Measurements from ENCODE around the gene GOLPH3L. TPM values are rescaled to one million over a fixed set of nuclear protein-coding genes. Genes with fewer than 3 reads are reported as not detected.
A peak's percentile ranks its signal among the peaks of the same experiment; 100 is the strongest.
"Not testable (repeated sequence)": the region's sequence is repeated elsewhere in the genome, so short reads cannot be mapped to it uniquely, and the experiment has no call there.

GOLPH3L gene
- total and polyA plus RNA-seq, 3 experiments from 2014 or later = 18.1 to 23.1 (median 20.0) TPM

DNA sequence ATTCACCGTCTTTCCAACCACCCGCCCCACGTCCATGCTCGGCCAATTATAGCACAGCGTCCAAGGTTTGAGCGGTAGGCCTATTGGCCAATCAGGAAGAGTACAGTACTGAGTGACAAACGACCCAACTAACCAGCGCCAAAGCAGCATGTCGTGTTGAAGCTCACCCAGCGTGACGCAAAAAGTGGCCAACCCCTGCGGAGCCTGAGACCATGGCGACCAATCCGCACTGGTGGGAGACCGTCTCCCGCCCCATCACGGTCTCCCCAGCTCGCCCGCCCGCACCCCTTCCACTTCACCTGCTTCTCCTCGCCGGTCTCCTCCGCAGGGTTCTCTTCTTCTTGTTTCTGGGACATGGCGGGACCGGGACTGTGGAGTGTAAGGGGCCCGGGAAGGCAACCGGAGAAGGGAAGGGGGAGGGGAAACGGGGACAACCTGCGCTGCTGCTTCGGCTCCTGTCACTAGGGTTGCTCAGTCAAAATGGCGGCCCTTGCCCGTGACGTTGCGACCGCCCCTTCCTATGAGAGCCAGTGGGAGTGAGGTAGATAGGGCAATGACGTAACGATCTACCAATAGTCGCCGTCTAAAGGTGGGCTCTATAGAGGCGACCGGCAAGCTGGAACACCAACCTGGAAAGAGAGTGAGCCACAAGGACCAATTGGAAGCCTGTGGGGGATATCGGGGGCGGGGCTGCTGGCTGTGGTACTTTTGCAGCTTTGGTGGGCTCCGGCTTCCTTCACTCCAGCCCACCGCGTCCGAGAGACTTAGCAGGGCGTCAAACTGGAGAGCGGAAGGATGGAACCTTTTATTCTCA lies 67.6 kb downstream of the GOLPH3L start, which contains the start of gene ENSA:
Gene ENSA, minus strand, starts transcription at position 498 of the 814 bp plus-strand sequence. Its CDS starts 142 bp downstream, at position 356.
- no peaks in the 10 kb centered on the region for H3K27me3 Mint-ChIP-seq
- DNase-seq = peak; percentile 94 to 99 (median 98)
- Histone ChIP-seq H3K36me3 (ENCODE audit: insufficient read depth, low read length) (peaks cover 17% of the 10 kb centered on the region), H3K4me3 (ENCODE audit: low read length) (peak within 1 kb of the TSS; percentile 75), H3K4me1 (ENCODE audit: insufficient read depth, low read length) (peaks cover 21% of the 10 kb centered on the region), H3K27me3 (ENCODE audit: insufficient read depth, low read length, poor library complexity, severe bottlenecking) (no peaks in the 10 kb centered on the region), H3K9me3 (ENCODE audit: low read length) (no peaks in the 10 kb centered on the region), H3K27ac (ENCODE audit: low read depth, low read length) (peak within 1 kb of the TSS; percentile 92)
- H3K27ac Mint-ChIP-seq = peak within 1 kb of the TSS in 1 of 8 donors; percentile 80
- POLR2A ChIA-PET = interaction anchor here (0.5 to 1.9 kb wide), 18 partner anchors 9 to 377 kb away, joined by 3 to 51 read pairs (median 6); partner anchors contain the start of genes CERS2, CTSS, FALEC and GOLPH3L
- no peaks in the 10 kb centered on the region for H3K9me3 Mint-ChIP-seq
- H3K4me1 Mint-ChIP-seq = peaks cover 10 to 21% (median 19%) of the 10 kb centered on the region in 3 donors
- CTCF ChIA-PET = interaction anchor here (1.0 to 5.4 kb wide), 9 partner anchors 10 to 293 kb away, joined by 3 to 77 read pairs (median 4); partner anchors contain the start of genes GOLPH3L and MCL1
- H3K36me3 Mint-ChIP-seq = peaks cover 4 to 33% (median 16%) of the 10 kb centered on the region in 3 donors
- H3K4me3 Mint-ChIP-seq = no peak within 1 kb of the TSS

DNA sequence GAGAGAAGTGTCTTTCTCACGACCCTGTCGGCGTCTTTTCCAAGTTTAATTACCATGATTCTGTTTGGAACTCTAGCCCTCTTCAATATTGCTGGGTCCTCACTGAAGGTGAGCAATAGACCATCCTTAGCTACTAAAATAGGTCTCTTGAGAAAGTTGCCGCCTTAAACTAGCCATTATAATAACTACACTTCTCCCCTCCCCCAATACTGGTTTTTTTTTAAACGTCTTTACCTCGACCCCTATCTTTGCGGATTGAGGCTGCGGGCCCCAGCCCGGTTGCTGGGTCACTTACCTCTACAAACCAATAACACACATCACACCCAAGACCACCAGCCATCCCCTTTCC lies 68.2 kb downstream of the GOLPH3L start:
- Mint-ChIP-seq H3K36me3 (peaks cover 4 to 39% (median 16%) of the 10 kb centered on the region in 3 donors), H3K27ac (no peak overlapping the region), H3K27me3 (no peaks in the 10 kb centered on the region), H3K9me3 (no peaks in the 10 kb centered on the region), H3K4me3 (no peak overlapping the region), H3K4me1 (peaks cover 10 to 21% (median 21%) of the 10 kb centered on the region in 3 donors)
- CTCF ChIA-PET = interaction anchor here (1.2 to 5.4 kb wide), 7 partner anchors 9 to 69 kb away, joined by 4 to 77 read pairs (median 4); partner anchors contain the start of genes GOLPH3L and MCL1
- no peak for DNase-seq
- H3K9me3 ChIP-seq (ENCODE audit: low read length) = no peaks in the 10 kb centered on the region
- H3K27me3 ChIP-seq (ENCODE audit: insufficient read depth, low read length, poor library complexity, severe bottlenecking) = no peaks in the 10 kb centered on the region
- H3K36me3 ChIP-seq (ENCODE audit: insufficient read depth, low read length) = peaks cover 20% of the 10 kb centered on the region
- peaks cover 21% of the 10 kb centered on the region for H3K4me1 ChIP-seq (ENCODE audit: insufficient read depth, low read length)
- peak overlapping the region; percentile 75 for H3K4me3 ChIP-seq (ENCODE audit: low read length)
- peak overlapping the region; percentile 92 for H3K27ac ChIP-seq (ENCODE audit: low read depth, low read length)
- POLR2A ChIA-PET = interaction anchor here (0.5 to 1.9 kb wide), 14 partner anchors 8 to 395 kb away, joined by 3 to 51 read pairs (median 6); partner anchors contain the start of genes CERS2, FALEC, GOLPH3L and MCL1

DNA sequence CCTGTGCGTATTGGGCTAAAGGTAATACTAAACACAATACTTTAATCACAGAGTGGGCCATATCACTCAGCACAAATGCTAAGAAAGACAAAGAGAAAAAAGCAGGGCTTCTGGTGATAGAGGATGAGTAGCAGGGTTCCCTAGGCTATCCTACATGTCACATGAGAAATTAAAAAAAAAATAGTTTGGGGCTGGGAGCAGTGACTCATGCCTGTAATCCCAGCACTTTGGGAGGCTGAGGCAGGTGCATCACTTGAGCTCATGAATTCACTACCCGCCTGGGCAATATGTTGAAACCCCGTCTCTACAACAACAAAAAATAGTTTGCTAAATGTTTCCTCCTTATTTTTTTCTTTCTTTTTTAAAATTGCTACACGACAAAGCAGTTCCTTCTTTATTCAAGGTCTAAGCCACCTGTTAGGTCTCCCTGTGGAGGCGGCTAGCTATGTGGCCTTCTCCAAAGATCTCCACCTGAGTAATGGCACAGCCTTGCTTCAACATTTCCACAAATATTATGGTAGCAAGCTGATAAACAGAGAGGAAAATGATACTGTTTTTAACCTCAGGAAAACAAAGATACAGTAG lies 69.0 kb downstream of the GOLPH3L start:
- Histone ChIP-seq H3K27me3 (ENCODE audit: insufficient read depth, low read length, poor library complexity, severe bottlenecking) (no peaks in the 10 kb centered on the region), H3K4me3 (ENCODE audit: low read length) (peak overlapping the region; percentile 75), H3K27ac (ENCODE audit: low read depth, low read length) (peak overlapping the region; percentile 92), H3K4me1 (ENCODE audit: insufficient read depth, low read length) (peaks cover 21% of the 10 kb centered on the region), H3K36me3 (ENCODE audit: insufficient read depth, low read length) (peaks cover 21% of the 10 kb centered on the region), H3K9me3 (ENCODE audit: low read length) (no peaks in the 10 kb centered on the region)
- POLR2A ChIA-PET = interaction anchor here (0.5 to 1.9 kb wide), 9 partner anchors 10 to 394 kb away, joined by 3 to 51 read pairs (median 6); partner anchors contain the start of gene MCL1
- Mint-ChIP-seq H3K4me1 (peaks cover 10 to 28% (median 22%) of the 10 kb centered on the region in 3 donors), H3K9me3 (no peaks in the 10 kb centered on the region), H3K27ac (peak overlapping the region in 5 of 8 donors; percentile 45 to 84 (median 68)), H3K27me3 (no peaks in the 10 kb centered on the region), H3K36me3 (peaks cover 10 to 47% (median 19%) of the 10 kb centered on the region in 3 donors), H3K4me3 (no peak overlapping the region)
- DNase-seq = no peak
- CTCF ChIA-PET = interaction anchor here (1.1 to 5.4 kb wide), 3 partner anchors 48 to 68 kb away, joined by 3 to 77 read pairs (median 13); partner anchors contain the start of gene MCL1

DNA sequence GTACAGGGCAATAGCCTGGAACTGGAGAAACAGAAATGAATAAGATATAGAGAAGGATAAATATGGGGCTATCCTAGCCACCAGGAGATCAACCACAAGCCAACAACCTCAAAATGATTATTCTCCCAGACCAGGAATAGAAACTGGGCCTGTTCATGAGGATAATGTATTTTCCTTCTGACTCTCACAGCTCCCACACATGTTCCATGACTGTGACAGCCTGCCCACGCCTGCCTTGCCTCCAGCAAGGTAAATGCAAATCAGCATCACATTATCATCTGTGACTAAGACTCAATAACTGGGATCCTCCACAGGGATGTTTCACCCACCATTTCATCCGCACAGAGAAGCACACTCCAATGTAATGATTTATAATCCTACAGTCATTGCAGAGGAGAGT lies 70.8 kb downstream of the GOLPH3L start:
- no peak for DNase-seq
- H3K4me1 ChIP-seq (ENCODE audit: insufficient read depth, low read length) = peaks cover 32% of the 10 kb centered on the region
- POLR2A ChIA-PET = interaction anchor here (1.9 kb wide), 1 partner anchor 47 kb away, joined by 7 read pairs; the partner anchor contains the start of gene MCL1
- H3K27me3 ChIP-seq (ENCODE audit: insufficient read depth, low read length, poor library complexity, severe bottlenecking) = no peaks in the 10 kb centered on the region
- Mint-ChIP-seq H3K27ac (peak overlapping the region in 2 of 8 donors; percentile 22 to 29), H3K36me3 (peaks cover 10 to 62% (median 22%) of the 10 kb centered on the region in 3 donors), H3K27me3 (no peaks in the 10 kb centered on the region), H3K9me3 (no peaks in the 10 kb centered on the region), H3K4me3 (peak overlapping the region in 1 of 7 donors; percentile 0), H3K4me1 (peaks cover 20 to 44% (median 37%) of the 10 kb centered on the region in 3 donors)
- peaks cover 21% of the 10 kb centered on the region for H3K36me3 ChIP-seq (ENCODE audit: insufficient read depth, low read length)
- H3K27ac ChIP-seq (ENCODE audit: low read depth, low read length) = no peak overlapping the region
- H3K4me3 ChIP-seq (ENCODE audit: low read length) = no peak overlapping the region
- no peaks in the 10 kb centered on the region for H3K9me3 ChIP-seq (ENCODE audit: low read length)
- CTCF ChIA-PET = interaction anchor here (5.4 kb wide), 1 partner anchor 66 kb away, joined by 77 read pairs; no protein-coding TSS in a partner anchor

DNA sequence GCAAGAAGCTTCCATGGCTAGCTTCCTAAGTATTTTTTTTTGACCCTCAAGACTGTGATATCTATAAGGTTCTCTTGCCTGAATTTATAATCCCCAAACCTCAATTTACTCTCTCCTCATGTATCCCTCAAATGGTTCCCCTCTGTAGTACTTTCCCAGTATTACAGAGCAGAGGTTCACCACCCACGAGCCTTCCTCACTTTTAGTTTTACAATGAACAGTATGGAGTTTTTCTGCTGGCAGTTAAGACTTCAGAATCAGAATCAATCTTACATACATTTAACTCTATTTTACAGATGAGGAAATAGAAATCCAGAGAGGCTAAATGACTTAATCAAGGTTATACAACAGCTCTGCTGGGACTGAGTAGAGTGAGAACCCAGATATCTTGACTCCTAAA lies 72.4 kb downstream of the GOLPH3L start:
- peaks cover 10 to 77% (median 23%) of the 10 kb centered on the region in 3 donors for H3K36me3 Mint-ChIP-seq
- H3K27me3 ChIP-seq (ENCODE audit: insufficient read depth, low read length, poor library complexity, severe bottlenecking); POLR2A ChIA-PET; DNase-seq; H3K9me3 ChIP-seq (ENCODE audit: low read length); H3K27ac ChIP-seq (ENCODE audit: low read depth, low read length); H3K9me3 Mint-ChIP-seq; H3K27me3 Mint-ChIP-seq; H3K4me3 ChIP-seq (ENCODE audit: low read length): not testable (repeated sequence)
- peak overlapping the region in 6 of 8 donors; percentile 15 to 76 (median 54) for H3K27ac Mint-ChIP-seq
- CTCF ChIA-PET = interaction anchor here (11.8 kb wide), 1 partner anchor 63 kb away, joined by 244 read pairs; no protein-coding TSS in a partner anchor
- H3K36me3 ChIP-seq (ENCODE audit: insufficient read depth, low read length) = peaks cover 31% of the 10 kb centered on the region
- peak overlapping the region in 1 of 7 donors; percentile 15 for H3K4me3 Mint-ChIP-seq
- H3K4me1 Mint-ChIP-seq = peaks cover 22 to 58% (median 46%) of the 10 kb centered on the region in 3 donors
- H3K4me1 ChIP-seq (ENCODE audit: insufficient read depth, low read length) = peaks cover 42% of the 10 kb centered on the region

DNA sequence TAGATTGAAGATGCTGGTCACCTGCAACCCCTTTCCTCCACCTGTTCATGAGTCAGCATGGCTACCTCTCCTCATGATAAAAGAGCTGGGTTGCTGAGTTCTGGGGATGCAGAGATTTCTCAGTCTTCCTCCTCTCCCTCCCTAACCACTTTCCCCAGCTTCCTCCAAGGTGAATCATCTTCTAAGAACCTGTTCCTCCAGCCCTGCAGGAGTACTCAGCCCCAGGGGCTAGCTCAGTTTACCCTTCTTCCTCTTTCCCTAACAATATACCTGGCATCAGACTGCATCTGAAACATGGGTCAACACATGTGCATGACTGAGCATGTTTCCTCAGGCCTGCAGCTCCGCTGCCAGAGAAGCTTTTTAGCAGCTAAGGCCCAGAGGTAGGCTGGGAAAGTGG lies 72.8 kb downstream of the GOLPH3L start:
- CTCF ChIA-PET = interaction anchor here (11.8 kb wide), 1 partner anchor 63 kb away, joined by 244 read pairs; no protein-coding TSS in a partner anchor
- H3K36me3 Mint-ChIP-seq = peaks cover 10 to 81% (median 26%) of the 10 kb centered on the region in 3 donors

DNA sequence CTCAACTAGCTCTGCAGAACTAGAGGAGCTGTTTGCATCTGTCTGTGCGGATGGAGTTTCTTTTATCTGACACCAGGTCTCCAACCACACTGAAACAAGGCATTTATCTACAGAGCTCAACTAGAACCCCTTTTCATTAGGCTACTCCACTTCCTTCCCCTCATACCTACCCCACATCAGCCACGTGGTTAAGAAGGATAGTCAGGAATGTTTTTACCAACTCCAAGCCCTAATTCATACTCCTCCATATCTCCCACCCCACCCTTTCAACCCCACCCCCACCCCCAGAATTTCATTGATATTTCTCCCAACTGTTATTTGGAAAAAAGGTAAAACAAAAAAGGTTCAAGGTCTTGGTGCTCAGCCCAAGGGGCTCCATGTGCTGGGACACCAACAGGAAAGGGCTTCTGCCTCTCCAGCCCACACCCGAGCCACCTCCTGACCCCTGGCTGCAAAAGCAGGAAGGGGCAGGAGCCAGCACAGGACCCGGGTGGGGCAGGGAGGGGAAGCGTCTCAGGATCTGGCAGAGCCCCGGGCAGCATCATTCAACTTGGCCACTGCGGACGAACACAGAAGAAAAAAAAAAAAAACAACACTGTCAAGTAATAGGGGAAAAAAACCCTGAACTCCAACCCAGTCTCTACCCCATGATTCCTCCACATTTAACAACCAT lies 74.5 kb downstream of the GOLPH3L start:
- no peaks in the 10 kb centered on the region for H3K27me3 ChIP-seq (ENCODE audit: insufficient read depth, low read length, poor library complexity, severe bottlenecking)
- no peak overlapping the region for H3K4me3 ChIP-seq (ENCODE audit: low read length)
- ChIA-PET CTCF (interaction anchor here (0.9 to 11.8 kb wide), 6 partner anchors 42 to 373 kb away, joined by 3 to 244 read pairs (median 10); partner anchors contain the start of gene MCL1), POLR2A (interaction anchor here (1.1 to 4.7 kb wide), 2 partner anchors 43 to 61 kb away, joined by 4 to 42 read pairs; partner anchors contain the start of gene MCL1)
- Mint-ChIP-seq H3K9me3 (no peaks in the 10 kb centered on the region), H3K27me3 (no peaks in the 10 kb centered on the region), H3K27ac (peak overlapping the region; percentile 35 to 93 (median 85)), H3K4me3 (peak overlapping the region in 2 of 7 donors; percentile 24 to 37), H3K36me3 (peaks cover 10 to 81% (median 26%) of the 10 kb centered on the region in 3 donors), H3K4me1 (peaks cover 26 to 62% (median 51%) of the 10 kb centered on the region in 3 donors)
- H3K4me1 ChIP-seq (ENCODE audit: insufficient read depth, low read length) = peaks cover 34% of the 10 kb centered on the region
- H3K36me3 ChIP-seq (ENCODE audit: insufficient read depth, low read length) = peaks cover 31% of the 10 kb centered on the region
- no peaks in the 10 kb centered on the region for H3K9me3 ChIP-seq (ENCODE audit: low read length)
- H3K27ac ChIP-seq (ENCODE audit: low read depth, low read length) = no peak overlapping the region
- DNase-seq = no peak

More for the DNA sequence above, 72.8 kb downstream of the GOLPH3L start:
- H3K27me3 Mint-ChIP-seq; H3K27me3 ChIP-seq (ENCODE audit: insufficient read depth, low read length, poor library complexity, severe bottlenecking); DNase-seq; H3K27ac ChIP-seq (ENCODE audit: low read depth, low read length); H3K9me3 ChIP-seq (ENCODE audit: low read length); H3K4me3 ChIP-seq (ENCODE audit: low read length); H3K4me3 Mint-ChIP-seq; POLR2A ChIA-PET; H3K9me3 Mint-ChIP-seq: not testable (repeated sequence)
- Histone ChIP-seq H3K36me3 (ENCODE audit: insufficient read depth, low read length) (peaks cover 31% of the 10 kb centered on the region), H3K4me1 (ENCODE audit: insufficient read depth, low read length) (peaks cover 46% of the 10 kb centered on the region)
- peak overlapping the region in 2 of 8 donors; percentile 76 to 81 for H3K27ac Mint-ChIP-seq
- H3K4me1 Mint-ChIP-seq = peaks cover 26 to 62% (median 50%) of the 10 kb centered on the region in 3 donors
